Measurements from ENCODE around the gene C2CD3.
"Not testable (repeated sequence)": the region's sequence is repeated elsewhere in the genome, so short reads cannot be mapped to it uniquely, and the experiment has no call there.

The C2CD3 gene

DNA sequence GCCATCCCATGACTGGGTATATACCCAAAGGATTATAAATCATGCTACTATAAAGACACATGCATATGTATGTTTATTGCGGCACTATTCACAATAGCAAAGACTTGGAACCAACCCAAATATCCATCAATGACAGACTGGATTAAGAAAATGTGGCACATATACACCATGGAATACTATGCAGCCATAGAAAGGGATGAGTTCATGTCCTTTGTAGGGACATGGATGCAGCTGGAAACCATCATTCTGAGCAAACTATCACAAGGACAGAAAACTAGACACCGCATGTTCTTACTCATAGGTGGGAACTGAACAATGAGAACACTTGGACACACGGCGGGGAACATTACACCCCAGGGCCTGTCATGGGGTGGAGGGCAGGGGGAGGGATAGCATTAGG is 86.9 kb downstream of the C2CD3 start:
- in situ Hi-C loops (cut with MboI; ENCODE audit: low pct_unique_long_range_greater_than_20kb, low sequenced_read_pairs); DNase-seq: not testable (repeated sequence)

DNA sequence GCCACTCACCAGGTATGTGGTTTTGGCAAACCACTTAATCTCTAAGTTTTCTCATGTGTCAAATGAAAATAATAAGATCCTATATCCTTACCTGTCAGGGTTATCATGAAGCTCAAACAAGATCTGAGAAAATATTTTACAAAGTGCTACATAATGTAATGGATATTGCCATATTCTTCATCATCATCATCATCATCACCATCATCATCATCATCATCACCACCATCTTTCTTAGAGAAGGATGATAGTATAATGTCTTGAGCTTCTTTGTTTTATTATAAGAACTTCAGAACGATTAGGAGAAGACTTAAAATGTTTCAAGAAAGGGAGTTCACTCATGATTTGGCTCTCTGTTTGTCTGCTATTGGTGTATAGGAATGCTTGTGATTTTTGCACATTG is 89.4 kb downstream of the C2CD3 start:
- DNase-seq = no peak
- in situ Hi-C loops (cut with MboI; ENCODE audit: low pct_unique_long_range_greater_than_20kb, low sequenced_read_pairs) = no loop called here

DNA sequence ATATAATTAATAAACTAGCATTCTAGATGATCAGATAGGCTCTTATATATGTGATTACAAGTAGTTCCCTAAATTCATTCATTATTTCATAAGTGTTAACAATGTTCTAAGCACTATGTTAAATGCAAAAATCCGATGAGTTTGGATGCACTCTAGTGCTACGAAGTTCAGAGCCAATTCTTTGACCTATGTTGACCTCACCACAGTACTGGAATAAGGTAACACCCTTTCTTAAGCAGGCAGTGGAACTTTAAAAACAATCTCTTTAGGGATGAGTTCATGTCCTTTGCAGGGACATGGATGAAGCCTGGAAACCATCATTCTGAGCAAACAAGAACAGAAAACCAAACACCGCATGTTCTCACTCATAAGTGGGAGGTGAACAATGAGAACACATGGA is 93.6 kb downstream of the C2CD3 start:
- in situ Hi-C loops (cut with MboI; ENCODE audit: low pct_unique_long_range_greater_than_20kb, low sequenced_read_pairs) = no loop called here
- DNase-seq = no peak

DNA sequence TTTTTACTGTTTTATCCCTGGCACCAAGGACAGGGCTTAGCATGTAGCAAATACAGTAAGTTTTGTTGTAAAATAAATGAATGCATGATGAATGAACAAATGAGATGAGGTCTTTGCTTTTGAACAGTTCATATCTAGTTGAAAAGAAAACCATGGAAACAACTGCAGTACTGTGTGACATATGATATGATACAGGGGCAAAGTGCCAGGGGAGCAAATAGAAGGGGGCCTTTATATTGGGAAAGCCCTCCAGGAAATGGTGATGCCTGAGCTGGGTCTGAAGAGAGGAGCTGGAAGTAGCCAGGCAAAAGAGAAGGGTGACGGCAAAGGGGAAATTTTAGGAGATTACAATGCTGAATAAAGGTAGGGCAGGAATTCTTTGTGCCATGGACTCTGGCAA is 98.1 kb downstream of the C2CD3 start:
- in situ Hi-C loops (cut with MboI; ENCODE audit: low pct_unique_long_range_greater_than_20kb, low sequenced_read_pairs) = no loop called here
- DNase-seq = no peak

DNA sequence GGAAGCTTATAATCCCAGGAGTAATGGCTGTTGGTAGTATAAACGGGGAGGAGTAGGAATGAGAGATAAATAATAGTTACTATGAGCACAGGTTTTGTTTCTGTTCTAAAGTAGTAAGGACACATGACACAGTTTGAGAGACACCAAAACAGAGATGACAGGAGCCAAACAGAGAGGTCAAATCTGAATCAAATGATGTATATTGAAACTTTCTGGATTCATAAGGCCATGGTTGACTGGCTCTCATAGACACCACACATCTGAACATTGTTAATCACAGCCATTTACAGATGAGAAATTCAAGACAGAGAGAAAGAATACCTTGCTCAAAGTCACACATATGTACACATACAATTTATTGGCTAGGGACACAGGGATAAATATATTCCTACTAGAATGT is 98.5 kb downstream of the C2CD3 start:
- in situ Hi-C loops (cut with MboI; ENCODE audit: low pct_unique_long_range_greater_than_20kb, low sequenced_read_pairs) = no loop called here
- DNase-seq = no peak

DNA sequence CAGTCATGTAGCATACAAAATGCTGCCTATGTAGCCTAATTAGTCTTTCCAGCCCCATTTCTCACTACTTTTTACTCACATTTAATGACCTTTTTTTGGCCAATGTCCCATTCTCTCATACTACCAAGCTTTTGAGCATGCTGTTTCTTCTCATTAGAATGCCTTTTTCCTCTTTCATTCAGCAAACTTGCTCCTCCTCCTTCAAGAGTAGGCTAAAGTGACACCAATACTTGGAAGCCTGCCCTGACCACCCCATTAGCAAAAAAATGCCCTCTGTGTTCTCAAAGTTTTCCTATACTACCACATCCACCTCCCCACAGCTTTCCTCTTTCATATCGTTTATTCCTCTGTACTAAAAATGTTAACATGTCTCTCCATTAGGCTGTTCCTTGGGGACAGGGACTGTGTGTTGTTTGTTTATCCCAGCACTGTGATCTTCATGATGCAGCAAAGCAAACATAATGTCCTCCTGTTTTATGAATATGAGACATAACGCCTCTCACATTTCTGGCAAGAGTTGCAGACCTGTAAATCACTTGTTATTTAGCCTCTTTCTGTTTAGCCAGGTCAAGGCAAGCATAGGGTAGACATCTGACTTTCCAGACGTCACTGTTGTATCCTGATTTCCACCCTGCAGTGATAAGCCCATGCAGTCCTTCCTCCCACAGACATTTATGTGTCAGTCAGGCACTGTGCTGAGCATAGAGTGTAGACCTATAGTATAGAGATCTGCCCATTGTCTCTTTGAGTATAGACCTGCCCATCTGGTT is 99.9 kb downstream of the C2CD3 start:
- in situ Hi-C loops (cut with MboI; ENCODE audit: low pct_unique_long_range_greater_than_20kb, low sequenced_read_pairs) = no loop called here
- DNase-seq = no peak

DNA sequence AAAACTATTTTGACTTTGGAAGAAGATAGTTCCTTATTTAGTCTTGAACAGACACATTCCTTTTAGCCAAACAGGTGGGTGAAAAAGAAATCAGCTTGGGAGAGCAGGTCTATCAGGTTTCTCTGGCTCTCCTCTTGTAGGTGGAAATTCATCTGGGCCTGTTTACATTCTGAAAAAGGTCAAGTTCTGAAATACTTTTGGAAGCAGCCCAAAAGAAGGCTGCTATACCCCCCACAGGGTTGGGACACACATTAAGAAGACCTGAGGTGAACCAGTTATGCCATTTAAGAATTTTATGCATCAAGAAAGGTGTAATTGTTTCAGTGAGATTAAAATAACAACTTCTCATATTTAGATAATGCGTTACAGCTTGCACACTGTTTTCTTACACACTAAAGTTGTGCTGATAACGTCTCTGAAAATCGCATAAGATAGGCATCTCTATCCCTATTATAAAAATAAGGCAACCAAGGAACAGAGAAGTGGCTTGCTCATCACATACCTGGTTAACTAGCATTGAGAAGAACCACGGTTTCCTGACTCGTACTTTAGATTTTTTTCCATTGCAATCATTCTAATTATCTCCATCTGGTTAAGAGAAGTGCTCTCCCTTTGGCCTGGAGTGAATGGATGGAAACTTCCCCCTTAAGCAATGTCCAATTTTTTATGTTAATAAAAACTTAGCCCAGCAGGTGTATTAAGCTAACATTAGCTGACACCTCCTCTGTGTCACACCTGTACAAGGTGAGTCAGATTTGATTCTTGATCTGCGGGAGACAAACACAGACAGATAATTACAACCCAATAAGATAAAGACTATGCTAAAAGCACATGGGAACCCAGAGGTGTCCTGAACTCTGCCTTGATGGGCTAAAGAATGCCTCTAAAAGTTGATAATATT is 101.4 kb downstream of the C2CD3 start:
- in situ Hi-C loops (cut with MboI; ENCODE audit: low pct_unique_long_range_greater_than_20kb, low sequenced_read_pairs) = no loop called here
- DNase-seq = no peak

DNA sequence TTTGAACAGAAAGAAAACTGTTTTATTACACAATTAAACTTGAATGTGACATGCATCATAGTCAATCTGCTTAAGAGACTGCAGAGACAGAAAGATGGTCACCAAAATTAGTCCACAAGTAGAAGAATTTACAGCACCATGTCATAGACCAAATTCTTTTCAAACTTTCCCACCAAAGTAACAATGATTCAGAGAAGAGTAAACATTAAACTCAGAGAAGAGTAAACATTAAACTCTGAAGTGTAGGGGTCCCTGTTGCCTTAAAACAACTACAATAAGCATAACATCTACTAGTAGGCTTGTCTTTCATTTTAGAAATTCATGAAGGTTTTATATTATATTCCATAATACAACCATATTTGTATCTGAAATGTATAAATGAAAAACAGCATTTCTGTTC is 104.1 kb downstream of the C2CD3 start:
- DNase-seq; in situ Hi-C loops (cut with MboI; ENCODE audit: low pct_unique_long_range_greater_than_20kb, low sequenced_read_pairs): not testable (repeated sequence)

DNA sequence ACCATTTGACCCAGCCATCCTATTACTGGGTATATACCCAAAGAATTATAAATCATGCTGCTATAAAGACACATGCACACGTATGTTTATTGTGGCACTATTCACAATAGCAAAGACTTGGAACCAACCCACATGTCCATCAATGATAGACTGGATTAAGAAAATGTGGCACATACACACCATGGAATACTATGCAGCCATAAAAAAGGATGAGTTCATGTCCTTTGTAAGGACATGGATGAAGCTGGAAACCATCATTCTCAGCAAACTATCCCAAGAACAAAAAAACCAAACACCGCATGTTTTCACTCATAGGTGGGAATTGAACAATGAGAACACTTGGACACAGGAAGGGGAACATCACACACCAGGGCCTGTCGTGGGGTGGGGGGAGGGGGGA is 105.3 kb downstream of the C2CD3 start:
- DNase-seq; in situ Hi-C loops (cut with MboI; ENCODE audit: low pct_unique_long_range_greater_than_20kb, low sequenced_read_pairs): not testable (repeated sequence)

DNA sequence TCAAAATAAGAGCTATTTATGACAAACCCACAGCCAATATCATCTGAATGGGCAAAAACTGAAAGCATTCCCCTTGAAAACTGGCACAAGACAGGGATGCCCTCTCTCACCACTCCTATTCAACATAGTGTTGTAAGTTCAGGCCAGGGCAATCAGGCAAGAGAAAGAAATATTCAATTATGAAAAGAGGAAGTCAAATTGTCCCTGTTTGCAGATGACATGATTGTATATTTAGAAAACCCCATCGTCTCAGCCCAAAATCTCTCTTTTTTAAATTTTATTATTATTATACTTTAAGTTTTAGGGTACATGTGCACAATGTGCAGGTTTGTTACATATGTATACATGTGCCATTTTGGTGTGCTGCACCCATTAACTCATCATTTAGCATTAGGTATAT is 107.2 kb downstream of the C2CD3 start:
- DNase-seq; in situ Hi-C loops (cut with MboI; ENCODE audit: low pct_unique_long_range_greater_than_20kb, low sequenced_read_pairs): not testable (repeated sequence)

DNA sequence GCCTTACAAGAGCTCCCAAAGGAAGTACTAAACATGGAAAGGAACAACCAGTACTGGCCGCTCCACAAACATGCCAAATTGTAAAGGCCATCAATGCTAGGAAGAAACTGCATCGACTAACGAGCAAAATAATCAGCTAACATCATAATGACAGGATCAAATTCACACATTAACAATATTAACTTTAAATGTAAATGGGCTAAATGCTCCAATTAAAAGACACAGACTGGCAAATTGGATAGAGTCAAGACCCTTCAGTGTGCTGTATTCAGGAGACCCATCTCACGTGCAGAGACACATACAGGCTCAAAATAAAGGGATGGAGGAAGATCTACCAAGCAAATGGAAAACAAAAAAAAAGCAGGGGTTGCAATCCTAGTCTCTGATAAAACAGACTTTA is 109.2 kb downstream of the C2CD3 start:
- in situ Hi-C loops (cut with MboI; ENCODE audit: low pct_unique_long_range_greater_than_20kb, low sequenced_read_pairs); DNase-seq: not testable (repeated sequence)

DNA sequence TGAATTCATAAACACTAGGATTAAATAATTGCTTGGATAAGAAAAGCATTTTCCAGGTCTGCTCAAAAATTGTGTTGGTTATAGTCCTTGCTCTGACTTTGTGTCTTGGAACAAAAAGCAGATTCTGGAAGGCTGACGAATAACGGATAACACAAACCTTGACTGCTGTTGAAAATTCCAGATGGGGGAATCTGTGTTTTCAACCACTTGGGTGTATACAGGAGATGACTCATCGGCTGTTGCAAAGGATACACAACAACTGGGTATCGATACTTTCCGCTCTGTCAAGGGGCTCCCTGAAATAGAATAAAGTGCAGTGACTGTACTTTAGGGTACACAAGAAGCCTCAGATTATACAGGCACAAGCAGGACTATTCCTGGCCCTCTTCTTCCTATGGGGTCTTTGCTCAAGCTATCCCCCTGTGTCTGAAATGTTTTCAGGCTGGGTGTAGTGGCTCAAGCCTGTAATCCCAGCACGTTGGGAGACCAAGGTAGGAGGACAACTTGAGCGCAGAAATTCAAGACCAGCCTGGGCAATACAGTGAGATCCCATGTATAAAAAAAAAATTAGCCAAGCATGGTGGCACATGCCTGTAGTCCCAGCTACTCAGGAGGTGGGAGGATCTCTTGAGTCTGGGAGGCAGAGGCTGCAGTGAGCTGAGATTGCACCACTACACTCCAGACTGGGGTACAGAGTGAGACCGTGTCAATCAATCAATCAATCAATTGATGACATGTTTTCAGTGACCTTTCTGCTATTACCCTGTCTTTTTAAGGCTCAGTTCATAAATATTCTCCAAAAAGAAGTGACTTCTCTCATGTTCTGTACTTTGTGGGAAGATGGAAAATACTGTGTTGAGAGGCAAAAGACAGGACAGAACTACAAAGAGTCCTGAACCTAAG is 113.3 kb downstream of the C2CD3 start:
- in situ Hi-C loops (cut with MboI; ENCODE audit: low pct_unique_long_range_greater_than_20kb, low sequenced_read_pairs) = no loop called here
- no peak for DNase-seq

DNA sequence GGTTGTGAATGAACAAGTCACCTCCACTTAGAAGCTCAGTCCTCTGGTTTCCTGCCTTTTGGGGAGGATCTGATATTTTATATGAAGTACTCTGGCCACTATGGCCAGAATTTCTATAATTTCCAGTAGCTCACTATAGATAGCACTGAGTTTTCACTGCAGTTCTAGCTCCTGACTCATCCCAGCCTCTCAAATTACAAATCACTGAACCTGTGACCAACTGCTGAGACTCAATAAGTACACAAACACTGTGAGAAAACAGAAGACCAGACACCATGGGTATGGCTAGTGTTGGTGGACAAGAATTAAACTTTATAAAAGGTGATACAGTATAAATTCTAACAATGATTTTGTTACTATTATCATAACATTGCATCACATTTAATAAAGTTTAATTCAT is 114.9 kb downstream of the C2CD3 start:
- DNase-seq = no peak
- in situ Hi-C loops (cut with MboI; ENCODE audit: low pct_unique_long_range_greater_than_20kb, low sequenced_read_pairs) = no loop called here

DNA sequence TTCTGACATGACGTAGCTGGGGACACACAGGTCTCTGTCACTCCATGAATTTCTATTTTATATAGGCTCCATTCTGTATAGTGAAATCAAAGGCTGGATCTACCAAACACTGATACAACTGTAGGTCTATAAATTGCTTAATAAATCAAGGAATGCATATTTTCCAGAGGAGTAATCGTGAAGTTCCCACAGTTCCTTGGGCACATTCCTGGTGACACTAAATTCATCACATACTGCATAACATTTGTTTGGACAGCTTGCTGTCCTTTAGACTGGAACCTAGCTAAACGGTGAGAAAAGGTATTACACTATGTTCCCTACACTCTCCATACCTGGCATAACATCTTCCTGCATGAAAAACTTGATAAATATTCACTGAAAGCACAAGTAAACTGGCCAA is 120.3 kb downstream of the C2CD3 start:
- DNase-seq = no peak
- in situ Hi-C loops (cut with MboI; ENCODE audit: low pct_unique_long_range_greater_than_20kb, low sequenced_read_pairs) = no loop called here

DNA sequence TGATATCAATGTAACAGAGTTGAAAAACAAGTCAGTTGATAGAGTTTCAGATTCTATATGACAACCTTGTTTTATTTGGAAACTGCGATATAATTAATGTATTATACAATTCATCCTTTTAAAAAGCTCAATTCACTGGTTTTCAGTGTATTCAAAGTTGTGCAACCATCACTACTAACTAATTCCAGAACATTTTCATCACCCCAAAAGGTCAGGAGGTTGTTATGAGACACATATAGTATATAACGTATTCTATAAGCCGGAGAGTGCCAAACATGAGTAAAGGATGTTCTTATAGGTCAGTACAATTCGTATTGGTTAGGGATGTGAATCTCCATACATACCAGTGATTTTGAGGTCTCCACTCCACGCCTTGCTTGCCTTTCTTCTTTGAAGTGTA is 121.8 kb downstream of the C2CD3 start:
- no peak for DNase-seq
- in situ Hi-C loops (cut with MboI; ENCODE audit: low pct_unique_long_range_greater_than_20kb, low sequenced_read_pairs) = no loop called here

DNA sequence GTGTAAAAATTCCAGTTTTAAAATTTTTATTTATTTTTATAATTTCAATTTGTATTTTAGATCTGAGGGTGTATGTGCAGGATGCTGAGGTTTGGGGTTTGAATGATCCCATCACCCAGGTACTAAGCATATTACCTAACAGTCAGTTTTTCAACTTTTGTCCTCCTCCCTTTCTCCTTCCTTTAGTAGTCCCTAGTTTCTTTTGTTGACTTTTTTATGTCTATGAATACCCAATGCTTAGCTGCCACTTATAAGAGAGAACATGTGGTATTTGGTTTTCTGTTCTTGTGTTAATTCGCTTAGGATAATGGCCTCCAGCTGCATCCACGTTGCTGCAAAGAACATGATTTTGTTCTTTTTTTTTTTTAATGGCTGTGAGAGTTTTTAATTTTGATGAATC is 126.3 kb downstream of the C2CD3 start:
- in situ Hi-C loops (cut with MboI; ENCODE audit: low pct_unique_long_range_greater_than_20kb, low sequenced_read_pairs) = no loop called here
- no peak for DNase-seq

DNA sequence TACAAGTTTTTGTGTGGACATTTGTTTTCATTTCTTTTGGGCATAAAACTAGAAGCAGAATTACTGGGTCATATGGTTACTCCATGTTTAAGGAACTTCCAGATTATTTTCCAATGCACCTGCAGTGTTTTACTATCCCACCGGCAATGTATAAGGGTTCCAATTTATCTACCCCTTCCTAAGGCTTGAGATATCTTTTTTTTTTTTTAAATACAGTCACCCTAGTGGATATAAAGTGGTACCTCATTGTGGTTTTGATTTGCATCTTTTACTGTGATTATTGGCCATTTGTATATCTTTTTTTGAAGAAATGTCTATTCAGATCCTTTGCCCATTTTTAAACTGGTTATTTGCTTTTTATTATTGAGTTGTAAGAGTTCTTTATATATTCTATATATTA is 127.4 kb downstream of the C2CD3 start:
- in situ Hi-C loops (cut with MboI; ENCODE audit: low pct_unique_long_range_greater_than_20kb, low sequenced_read_pairs) = no loop called here
- DNase-seq = no peak

DNA sequence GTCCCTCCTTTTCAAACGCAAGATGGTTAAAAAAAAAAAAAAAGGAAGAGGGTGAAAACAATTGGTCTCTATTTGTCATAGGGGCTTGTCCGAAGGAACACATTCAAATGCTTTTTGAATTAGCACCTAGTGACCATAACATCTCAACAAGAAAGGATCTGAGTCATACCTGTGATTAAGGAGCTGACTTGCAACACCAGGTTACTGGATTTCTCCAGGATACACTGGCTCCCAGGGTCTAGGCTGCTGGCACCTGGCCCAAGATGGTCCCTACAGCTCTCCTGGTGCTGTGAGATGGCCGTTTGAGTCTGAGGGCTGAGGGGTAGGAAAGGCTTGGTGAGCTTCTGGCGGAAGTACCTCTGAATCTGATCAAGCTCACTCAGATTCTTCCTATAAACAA is 133.5 kb downstream of the C2CD3 start:
- DNase-seq = no peak
- in situ Hi-C loops (cut with MboI; ENCODE audit: low pct_unique_long_range_greater_than_20kb, low sequenced_read_pairs) = no loop called here

DNA sequence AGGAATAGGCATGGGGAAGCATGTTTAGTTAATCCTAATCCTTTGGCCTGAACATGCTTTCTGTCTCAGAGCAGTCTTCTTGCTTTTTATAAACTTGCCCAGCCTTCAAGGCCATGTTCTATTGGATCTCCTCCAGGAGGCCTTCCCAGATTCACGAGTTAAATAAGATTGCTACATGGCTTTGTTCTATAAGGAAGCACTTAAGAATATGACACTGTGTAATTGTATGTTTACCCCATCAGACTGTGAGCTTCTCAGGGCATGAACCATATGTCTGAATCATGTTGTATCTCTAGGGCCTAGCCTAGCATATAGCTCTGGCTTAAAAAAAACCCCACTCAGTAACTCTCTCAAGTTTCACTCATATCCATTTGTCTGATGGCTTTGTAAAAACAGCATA is 135.5 kb downstream of the C2CD3 start:
- in situ Hi-C loops (cut with MboI; ENCODE audit: low pct_unique_long_range_greater_than_20kb, low sequenced_read_pairs) = no loop called here
- no peak for DNase-seq

DNA sequence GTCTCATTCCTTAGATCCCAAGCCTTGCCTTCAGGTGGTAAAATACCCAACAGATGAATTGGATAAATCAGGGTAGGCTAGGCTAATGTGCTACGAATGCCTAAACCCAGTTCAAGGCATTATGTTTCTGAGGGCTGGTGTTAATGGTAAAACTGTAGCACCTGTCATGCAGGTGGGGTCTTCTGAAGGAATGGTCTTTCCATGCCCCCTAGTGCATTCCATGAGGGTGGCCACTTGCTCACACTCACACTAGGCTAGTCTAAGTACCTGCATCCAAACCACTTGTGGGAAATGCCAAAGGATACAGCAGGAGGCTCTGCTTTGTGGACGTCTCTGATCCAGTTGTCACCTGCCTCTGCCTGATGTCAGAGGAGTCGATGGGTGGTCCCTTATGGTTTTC is 137.8 kb downstream of the C2CD3 start:
- DNase-seq = no peak
- in situ Hi-C loops (cut with MboI; ENCODE audit: low pct_unique_long_range_greater_than_20kb, low sequenced_read_pairs) = no loop called here

Data from KBM-7 (cell line).